ENCODE results near the gene NELFB. TPM values are rescaled to one million over a fixed set of nuclear protein-coding genes. Genes with fewer than 3 reads are reported as not detected.

NELFB gene
- total and polyA plus RNA-seq, 4 donors: 29.6 to 83.7 (median 55.4) TPM

- 76% methylated on average over 4 of the region's 6 CpGs for WGBS (ENCODE audit: insufficient coverage)
These were observed 7.3 kb upstream of the NELFB start for GRCh38 chr9:137247916-137248175.

DNA sequence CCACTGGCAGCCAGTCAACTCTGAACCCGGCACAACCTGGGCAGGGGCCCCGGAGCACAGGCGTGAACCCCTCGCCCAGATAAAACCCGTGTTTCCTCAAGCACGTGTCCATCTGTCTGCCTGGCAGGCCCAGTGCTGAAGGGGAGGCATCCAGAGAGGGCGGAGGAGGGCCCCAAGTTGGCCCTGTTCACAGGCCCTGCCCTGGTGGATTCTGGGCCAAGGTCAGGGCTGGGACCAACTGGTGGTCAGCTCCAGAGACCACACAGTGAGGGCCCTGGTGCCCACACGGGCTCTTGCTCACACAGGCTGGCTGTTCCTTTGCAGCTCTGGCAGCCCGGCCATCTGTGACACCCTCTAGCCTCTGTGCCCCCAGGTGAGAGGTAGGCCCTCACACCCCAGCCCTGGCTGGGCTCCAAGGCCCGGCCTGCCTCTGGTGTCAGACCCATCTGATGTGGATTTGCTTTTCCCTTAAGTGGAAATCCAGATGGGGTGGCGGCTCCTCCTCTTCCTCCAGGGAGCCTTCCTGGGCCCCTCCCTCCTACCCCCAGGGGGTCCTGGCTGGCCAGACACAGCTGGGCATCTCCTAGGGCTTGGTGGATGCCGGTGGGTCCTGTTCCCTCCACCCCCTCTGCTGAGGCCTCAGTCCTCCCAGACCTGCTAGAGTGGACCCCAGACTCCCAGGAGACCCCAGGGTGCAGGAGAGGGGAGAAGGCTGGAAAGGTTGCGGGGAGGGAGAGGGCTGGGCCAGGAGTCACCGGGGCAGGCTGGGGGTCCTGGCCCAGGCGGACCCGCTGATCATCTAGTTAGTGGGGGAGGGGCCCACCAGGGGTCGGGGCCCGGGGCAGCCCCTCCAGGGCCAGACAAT lies 4.6 kb upstream of the NELFB start:
- no peak overlapping the region for H3K4me3 ChIP-seq (ENCODE audit: low read depth, low read length)
- WGBS (ENCODE audit: insufficient coverage): 67% methylated on average over 14 of the region's 18 CpGs
- H3K9me3 ChIP-seq (ENCODE audit: control insufficient read depth, insufficient read depth, low read length): no peaks in the 10 kb centered on the region
- H3K27me3 ChIP-seq (ENCODE audit: control insufficient read depth, insufficient read depth, low read length): no peaks in the 10 kb centered on the region
- H3K36me3 ChIP-seq (ENCODE audit: control insufficient read depth, insufficient read depth, low read length): peaks cover 11% of the 10 kb centered on the region
- no peak overlapping the region for H3K27ac ChIP-seq (ENCODE audit: low read depth, low read length)
- no peak for DNase-seq (ENCODE audit: low read depth in 4 of 6, low spot score in 6 of 6)
- H3K4me1 ChIP-seq (ENCODE audit: control insufficient read depth, insufficient read depth, low read length): peaks cover 12% of the 10 kb centered on the region

More at GRCh38 chr9:137247916-137248175, 7.3 kb upstream of the NELFB start:
- H3K4me3 ChIP-seq (ENCODE audit: low read depth, low read length): no peak overlapping the region
- peaks cover 26% of the 10 kb centered on the region for H3K36me3 ChIP-seq (ENCODE audit: control insufficient read depth, insufficient read depth, low read length)
- peaks cover 28% of the 10 kb centered on the region for H3K4me1 ChIP-seq (ENCODE audit: control insufficient read depth, insufficient read depth, low read length)
- DNase-seq (ENCODE audit: low read depth in 4 of 6, low spot score in 6 of 6): no peak
- no peaks in the 10 kb centered on the region for H3K27me3 ChIP-seq (ENCODE audit: control insufficient read depth, insufficient read depth, low read length)
- no peak overlapping the region for H3K27ac ChIP-seq (ENCODE audit: low read depth, low read length)
- H3K9me3 ChIP-seq (ENCODE audit: control insufficient read depth, insufficient read depth, low read length): no peaks in the 10 kb centered on the region

DNA sequence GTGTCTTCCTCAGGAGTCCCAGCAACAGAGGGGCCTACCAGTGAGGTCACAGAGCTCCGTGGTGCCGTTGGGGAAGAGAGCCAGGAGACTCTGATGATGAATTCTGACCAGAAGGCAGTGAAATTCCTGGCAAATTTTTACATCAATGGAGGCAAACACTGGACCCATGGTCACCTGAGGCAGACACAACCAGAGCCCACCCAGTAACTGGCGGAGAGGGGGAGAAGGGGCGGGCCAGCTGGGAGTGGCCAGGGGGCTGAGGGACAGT lies 4.0 kb upstream of the NELFB start, which contains the start of gene STPG3:
Gene STPG3, plus strand, starts transcription at position 93 of the 268 bp plus-strand sequence. Its CDS starts 1 bp downstream, at position 94.
- Histone ChIP-seq H3K27me3 (ENCODE audit: control insufficient read depth, insufficient read depth, low read length) (no peaks in the 10 kb centered on the region), H3K4me1 (ENCODE audit: control insufficient read depth, insufficient read depth, low read length) (peaks cover 16% of the 10 kb centered on the region), H3K9me3 (ENCODE audit: control insufficient read depth, insufficient read depth, low read length) (no peaks in the 10 kb centered on the region), H3K27ac (ENCODE audit: low read depth, low read length) (no peak within 1 kb of the TSS), H3K36me3 (ENCODE audit: control insufficient read depth, insufficient read depth, low read length) (peaks cover 15% of the 10 kb centered on the region), H3K4me3 (ENCODE audit: low read depth, low read length) (no peak within 1 kb of the TSS)
- WGBS (ENCODE audit: insufficient coverage): 49% methylated on average over 4 of the region's 4 CpGs
- DNase-seq (ENCODE audit: low read depth in 4 of 6, low spot score in 6 of 6): no peak

DNA sequence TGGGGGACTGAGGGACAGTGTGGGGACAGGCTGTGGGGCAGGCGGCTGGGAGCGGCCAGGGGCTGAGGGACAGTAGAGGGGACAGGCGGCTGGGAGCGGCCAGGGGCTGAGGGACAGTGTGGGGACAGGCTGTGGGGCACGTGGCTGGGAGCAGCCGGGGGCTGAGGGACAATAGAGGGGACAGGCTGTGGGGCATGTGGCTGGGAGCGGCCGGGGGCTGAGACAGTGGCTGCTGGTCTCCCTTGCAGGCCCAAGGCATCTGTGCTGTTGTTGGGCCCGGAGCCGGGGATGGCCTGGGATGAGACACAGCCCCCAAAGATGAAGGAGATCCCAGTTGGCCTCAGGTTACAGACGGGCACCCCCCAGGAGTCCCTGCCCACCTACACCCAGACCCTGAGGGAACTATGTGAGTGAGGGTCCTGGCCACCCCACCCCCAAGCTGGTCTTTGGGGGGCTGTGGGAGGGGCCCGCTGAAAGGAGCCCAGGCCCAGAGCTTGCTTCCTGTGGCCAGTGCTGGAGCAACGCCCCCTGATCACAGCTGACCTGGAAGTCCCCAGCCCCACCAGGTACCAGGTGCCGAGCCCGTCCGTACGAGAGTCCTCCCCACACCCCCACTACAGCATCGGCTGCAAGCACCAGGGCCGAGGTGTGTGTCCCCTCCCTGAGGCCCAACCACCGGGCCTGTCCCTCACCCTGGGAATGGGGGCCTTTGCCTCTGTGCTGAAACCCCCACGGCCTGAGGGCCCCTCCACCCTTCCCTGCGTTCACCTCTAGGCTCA lies 3.4 kb upstream of the NELFB start:
- Histone ChIP-seq H3K4me1 (ENCODE audit: control insufficient read depth, insufficient read depth, low read length) (peaks cover 21% of the 10 kb centered on the region), H3K9me3 (ENCODE audit: control insufficient read depth, insufficient read depth, low read length) (no peaks in the 10 kb centered on the region), H3K27ac (ENCODE audit: low read depth, low read length) (no peak overlapping the region), H3K36me3 (ENCODE audit: control insufficient read depth, insufficient read depth, low read length) (peaks cover 20% of the 10 kb centered on the region), H3K27me3 (ENCODE audit: control insufficient read depth, insufficient read depth, low read length) (no peaks in the 10 kb centered on the region), H3K4me3 (ENCODE audit: low read depth, low read length) (no peak overlapping the region)
- 65% methylated on average over 16 of the region's 22 CpGs for WGBS (ENCODE audit: insufficient coverage)
- DNase-seq (ENCODE audit: low read depth in 4 of 6, low spot score in 6 of 6): no peak

GRCh38 chr9:137252555-137253506 lies 2.3 kb upstream of the NELFB start:
- H3K27me3 ChIP-seq (ENCODE audit: control insufficient read depth, insufficient read depth, low read length): no peaks in the 10 kb centered on the region
- no peak overlapping the region for H3K27ac ChIP-seq (ENCODE audit: low read depth, low read length)
- no peaks in the 10 kb centered on the region for H3K9me3 ChIP-seq (ENCODE audit: control insufficient read depth, insufficient read depth, low read length)
- no peak for DNase-seq (ENCODE audit: low read depth in 4 of 6, low spot score in 6 of 6)
- peaks cover 26% of the 10 kb centered on the region for H3K4me1 ChIP-seq (ENCODE audit: control insufficient read depth, insufficient read depth, low read length)
- H3K36me3 ChIP-seq (ENCODE audit: control insufficient read depth, insufficient read depth, low read length): peaks cover 28% of the 10 kb centered on the region
- 81% methylated on average over 33 of the region's 35 CpGs for WGBS (ENCODE audit: insufficient coverage)
- no peak overlapping the region for H3K4me3 ChIP-seq (ENCODE audit: low read depth, low read length)

DNA sequence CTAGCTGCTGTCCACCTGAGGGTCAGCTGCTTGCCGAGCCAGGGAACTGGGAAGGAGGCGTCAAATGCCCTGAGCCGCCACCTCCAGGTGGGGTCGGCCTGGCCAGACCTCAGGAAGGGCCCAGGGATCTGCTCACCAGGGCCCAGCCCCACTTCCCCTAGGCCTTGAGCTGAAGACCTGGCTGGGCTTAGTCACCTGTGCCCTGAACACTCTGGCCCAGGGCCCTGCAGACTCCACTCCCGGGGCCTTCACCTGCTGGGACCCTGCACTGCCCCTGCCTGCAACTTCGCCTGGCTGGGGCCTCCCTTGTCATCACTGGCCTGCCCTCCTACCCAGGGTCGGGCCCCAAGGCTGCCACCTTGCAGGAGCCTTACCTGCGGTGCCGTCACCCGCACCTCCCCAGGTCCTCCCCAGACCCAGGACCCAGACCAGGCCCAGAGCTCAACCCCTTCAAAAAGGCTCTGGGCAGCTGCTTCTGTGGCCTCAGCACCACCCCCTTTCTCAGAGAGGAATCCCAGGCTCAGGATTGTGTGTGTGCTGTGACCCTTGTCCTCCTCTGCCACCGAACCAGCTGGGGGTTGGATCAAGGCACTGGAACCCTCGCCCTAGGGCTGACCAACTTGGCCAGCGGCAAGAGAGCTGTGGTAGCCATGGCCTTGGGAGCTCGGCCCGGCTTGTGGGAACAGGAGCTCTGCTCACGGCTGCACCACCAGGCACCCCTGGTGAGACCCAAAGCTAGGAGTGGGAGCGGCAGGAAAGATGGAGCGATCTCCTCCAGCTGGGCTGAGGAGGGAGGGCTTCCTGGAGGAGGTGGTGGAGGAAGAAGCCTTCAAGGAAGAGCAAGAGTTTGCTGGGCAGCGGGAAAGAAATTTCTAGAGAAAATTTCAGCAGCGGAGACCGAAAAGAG lies 1.2 kb upstream of the NELFB start:
- H3K4me1 ChIP-seq (ENCODE audit: control insufficient read depth, insufficient read depth, low read length): peaks cover 26% of the 10 kb centered on the region
- WGBS (ENCODE audit: insufficient coverage): 43% methylated on average over 21 of the region's 21 CpGs
- H3K36me3 ChIP-seq (ENCODE audit: control insufficient read depth, insufficient read depth, low read length): peaks cover 37% of the 10 kb centered on the region
- peak overlapping the region; percentile 80 for H3K4me3 ChIP-seq (ENCODE audit: low read depth, low read length)
- DNase-seq (ENCODE audit: low read depth in 4 of 6, low spot score in 6 of 6): peak in 1 of 6 donors; percentile 12
- no peak overlapping the region for H3K27ac ChIP-seq (ENCODE audit: low read depth, low read length)
- H3K9me3 ChIP-seq (ENCODE audit: control insufficient read depth, insufficient read depth, low read length): no peaks in the 10 kb centered on the region
- no peaks in the 10 kb centered on the region for H3K27me3 ChIP-seq (ENCODE audit: control insufficient read depth, insufficient read depth, low read length)

DNA sequence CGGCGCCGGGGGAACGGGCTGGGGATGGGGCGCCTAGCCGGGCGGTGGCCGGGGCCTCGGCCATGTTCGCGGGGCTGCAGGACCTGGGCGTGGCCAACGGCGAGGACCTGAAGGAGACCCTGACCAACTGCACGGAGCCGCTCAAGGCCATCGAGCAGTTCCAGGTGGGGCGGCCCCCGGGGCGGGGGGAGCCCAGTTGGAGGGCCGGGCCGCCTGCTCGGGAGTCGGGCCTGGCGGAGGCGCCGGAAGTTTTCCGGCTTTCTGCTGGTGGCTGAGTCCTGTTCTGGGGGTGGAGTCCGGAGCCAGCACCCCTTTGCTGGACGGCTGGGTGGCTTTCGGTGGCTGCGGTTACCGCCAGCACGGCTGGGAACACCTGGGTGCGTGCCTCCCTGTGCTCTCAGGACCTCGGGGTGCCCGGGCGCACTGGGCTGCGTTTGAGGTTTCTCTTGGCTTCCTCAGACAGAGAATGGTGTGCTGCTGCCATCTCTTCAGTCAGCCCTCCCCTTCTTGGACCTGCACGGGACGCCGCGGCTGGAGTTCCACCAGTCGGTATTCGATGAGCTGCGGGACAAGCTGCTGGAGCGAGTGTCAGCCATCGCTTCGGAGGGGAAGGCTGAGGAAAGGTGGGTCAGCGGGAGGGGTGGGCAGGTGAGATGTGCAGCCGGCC lies 454 bp downstream of the NELFB start:
- Histone ChIP-seq H3K36me3 (ENCODE audit: control insufficient read depth, insufficient read depth, low read length) (peaks cover 42% of the 10 kb centered on the region), H3K9me3 (ENCODE audit: control insufficient read depth, insufficient read depth, low read length) (no peaks in the 10 kb centered on the region), H3K27me3 (ENCODE audit: control insufficient read depth, insufficient read depth, low read length) (no peaks in the 10 kb centered on the region), H3K4me3 (ENCODE audit: low read depth, low read length) (peak overlapping the region; percentile 56), H3K27ac (ENCODE audit: low read depth, low read length) (no peak overlapping the region), H3K4me1 (ENCODE audit: control insufficient read depth, insufficient read depth, low read length) (peaks cover 26% of the 10 kb centered on the region)
- no peak for DNase-seq (ENCODE audit: low read depth in 4 of 6, low spot score in 6 of 6)
- 4% methylated on average over 51 of the region's 51 CpGs for WGBS (ENCODE audit: insufficient coverage)

GRCh38 chr9:137256362-137256761 lies 1.2 kb downstream of the NELFB start:
- no peak for DNase-seq (ENCODE audit: low read depth in 4 of 6, low spot score in 6 of 6)
- peak overlapping the region; percentile 56 for H3K4me3 ChIP-seq (ENCODE audit: low read depth, low read length)
- WGBS (ENCODE audit: insufficient coverage): 93% methylated on average over 15 of the region's 15 CpGs
- no peak overlapping the region for H3K27ac ChIP-seq (ENCODE audit: low read depth, low read length)
- H3K9me3 ChIP-seq (ENCODE audit: control insufficient read depth, insufficient read depth, low read length): no peaks in the 10 kb centered on the region
- H3K36me3 ChIP-seq (ENCODE audit: control insufficient read depth, insufficient read depth, low read length): peaks cover 43% of the 10 kb centered on the region
- H3K27me3 ChIP-seq (ENCODE audit: control insufficient read depth, insufficient read depth, low read length): no peaks in the 10 kb centered on the region
- peaks cover 26% of the 10 kb centered on the region for H3K4me1 ChIP-seq (ENCODE audit: control insufficient read depth, insufficient read depth, low read length)
